H1 (cell line): ENCODE data around the gene KRTAP5-1. TPM values are rescaled to one million over a fixed set of nuclear protein-coding genes. Genes with fewer than 3 reads are reported as not detected.

ENCODE experiments used
- CTCF ChIA-PET: fragments of 300-600 bp; sonication (Branson Sonifier 250); formaldehyde crosslinking; loops from one replicate; lab custom pipeline; 2021; ENCODE audit not compliant: partially characterized antibody; lab: Charles Lee
- POLR2A ChIA-PET: fragments of 300-600 bp; sonication (Branson Sonifier 250); formaldehyde crosslinking; loops from one replicate; lab custom pipeline; 2021; ENCODE audit warnings: inconsistent platforms; ENCODE audit not compliant: partially characterized antibody; lab: Charles Lee
- DNase-seq, 2 experiments: peaks; one replicate each; pipeline versions ENCODE4 v3.0.0 to v3.0.0-alpha.2; 2010 to 2022; ENCODE audit warnings: low spot score in 2 of 2, low read depth in 1 of 2, mixed read lengths in 1 of 2
- FAIRE-seq: peaks from 2 replicates; lab custom pipeline; 2011; peaks lifted over from hg19 to GRCh38; lab: Jason Lieb, UNC
- H2AFZ ChIP-seq: 2 replicates; pipeline ENCODE4 v1.8.1; 2012; ENCODE audit warnings: low read length, inconsistent platforms
- H2AK5ac ChIP-seq: 2 replicates; pipeline ENCODE4 v1.6.1; 2013; ENCODE audit warnings: low read depth, low read length
- H2BK120ac ChIP-seq: replicated peaks from 2 replicates; pipeline ENCODE3; 2013; ENCODE audit warnings: low read depth, low read length, inconsistent platforms
- H2BK12ac ChIP-seq: 2 replicates; pipeline ENCODE4 v1.6.1; 2013; ENCODE audit warnings: low read depth, low read length
- H2BK15ac ChIP-seq: 2 replicates; pipeline ENCODE4 v1.6.1; 2013; ENCODE audit warnings: low read length
- H2BK20ac ChIP-seq: 2 replicates; pipeline ENCODE4 v1.6.1; 2013; ENCODE audit warnings: low read length
- H2BK5ac ChIP-seq: 2 replicates; pipeline ENCODE4 v1.6.1; 2013; ENCODE audit warnings: low read depth, low read length
- H3K14ac ChIP-seq: 2 replicates; pipeline ENCODE4 v1.6.1; 2013; ENCODE audit warnings: inconsistent platforms; ENCODE audit not compliant: insufficient read length
- H3K18ac ChIP-seq: 2 replicates; pipeline ENCODE4 v1.6.1; 2013; ENCODE audit warnings: low read length; ENCODE audit errors: extremely low read depth
- H3K23ac ChIP-seq: 2 replicates; pipeline ENCODE4 v1.6.1; 2013; ENCODE audit warnings: inconsistent platforms; ENCODE audit not compliant: insufficient read length
- H3K23me2 ChIP-seq: 2 replicates; pipeline ENCODE4 v1.6.1; 2013; ENCODE audit warnings: low read depth, low read length
- H3K27ac ChIP-seq: 2 replicates; pipeline ENCODE4 v1.6.1; 2011; ENCODE audit warnings: low read depth, low read length, inconsistent platforms
- H3K27me3 ChIP-seq, 4 experiments: replicated peaks in 1 of 4; 1 replicate in 1 of 4; 2 replicates in 3 of 4; pipeline versions ENCODE4 v1.6.1 to v1.8.1; 2011 to 2013; ENCODE audit warnings: low read length in 3 of 4, mild to moderate bottlenecking in 3 of 4, inconsistent platforms in 2 of 4, mixed read lengths in 2 of 4, moderate library complexity in 1 of 4; ENCODE audit not compliant: control insufficient read depth in 3 of 4, insufficient read depth in 3 of 4; ENCODE audit errors: extremely low read depth in 1 of 4
- H3K36me3 ChIP-seq, 4 experiments: 2 replicates each; pipeline versions ENCODE4 v1.6.1 to v1.8.1; 2011 to 2013; ENCODE audit warnings: mild to moderate bottlenecking in 4 of 4, low read length in 3 of 4, moderate library complexity in 2 of 4, control low read depth in 1 of 4, inconsistent platforms in 1 of 4; ENCODE audit not compliant: insufficient read depth in 4 of 4, control insufficient read depth in 2 of 4
- H3K4ac ChIP-seq: replicated peaks from 2 replicates; pipeline ENCODE3; 2013; ENCODE audit warnings: low read length, low read depth, mixed read lengths, inconsistent platforms; ENCODE audit not compliant: insufficient read length
- H3K4me1 ChIP-seq, 4 experiments: replicated peaks in 1 of 4; 1 replicate in 1 of 4; 2 replicates in 3 of 4; pipeline versions ENCODE4 v1.6.1 to v1.8.1; 2011 to 2013; ENCODE audit warnings: low read length in 3 of 4, inconsistent platforms in 2 of 4, mixed read lengths in 1 of 4; ENCODE audit not compliant: insufficient read depth in 4 of 4, control insufficient read depth in 3 of 4
- H3K4me2 ChIP-seq, 2 experiments: 2 replicates each; pipeline versions ENCODE4 v1.6.1 to v1.8.1; 2011 to 2013; ENCODE audit warnings: low read depth in 2 of 2, low read length in 2 of 2, control low read depth in 1 of 2, inconsistent platforms in 1 of 2, mild to moderate bottlenecking in 1 of 2; ENCODE audit not compliant: insufficient read depth in 1 of 2
- H3K4me3 ChIP-seq, 4 experiments: fragments of 200-600, 300-600 bp in 1 of 4; sonication (generic), shearing (Covaris generic), sonication (Bioruptor Twin) in 1 of 4; 2 replicates each; pipeline versions ENCODE4 v1.5.1 to v1.8.1; 2011 to 2016; ENCODE audit warnings: low read length in 4 of 4, low read depth in 3 of 4, control low read depth in 2 of 4, inconsistent platforms in 2 of 4, mild to moderate bottlenecking in 2 of 4, mixed read lengths in 1 of 4, moderate library complexity in 1 of 4; ENCODE audit not compliant: insufficient read depth in 2 of 4; ENCODE audit errors: extremely low read depth in 1 of 4
- H3K56ac ChIP-seq: replicated peaks from 2 replicates; pipeline ENCODE3; 2013; ENCODE audit warnings: low read depth, mild to moderate bottlenecking, mixed read lengths, low read length, inconsistent platforms; ENCODE audit not compliant: insufficient read length
- H3K79me1 ChIP-seq: 2 replicates; pipeline ENCODE4 v1.6.1; 2013; ENCODE audit warnings: low read depth, low read length, control low read depth
- H3K79me2 ChIP-seq, 2 experiments: 2 replicates each; pipeline versions ENCODE4 v1.6.1 to v1.8.1; 2012 to 2013; ENCODE audit warnings: low read length in 2 of 2, mild to moderate bottlenecking in 2 of 2, inconsistent platforms in 1 of 2; ENCODE audit not compliant: insufficient read depth in 2 of 2, control insufficient read depth in 1 of 2
- H3K9ac ChIP-seq, 4 experiments: replicated peaks in 1 of 4; 1 replicate in 1 of 4; 2 replicates in 3 of 4; pipeline versions ENCODE4 v1.6.1 to v1.8.1; 2011 to 2013; ENCODE audit warnings: low read depth in 3 of 4, low read length in 3 of 4, control low read depth in 2 of 4, mild to moderate bottlenecking in 2 of 4, moderate library complexity in 2 of 4, inconsistent platforms in 1 of 4; ENCODE audit errors: extremely low read depth in 1 of 4
- H3K9me3 ChIP-seq, 2 experiments: 2 replicates each; pipeline versions ENCODE4 v1.6.1 to v1.8.1; 2012 to 2013; ENCODE audit warnings: mild to moderate bottlenecking in 2 of 2, moderate library complexity in 2 of 2, control low read depth in 1 of 2, inconsistent platforms in 1 of 2, low read depth in 1 of 2, low read length in 1 of 2, mixed read lengths in 1 of 2; ENCODE audit not compliant: insufficient read depth in 2 of 2
- H4K20me1 ChIP-seq, 2 experiments: replicated peaks in 1 of 2; 2 replicates each; pipeline versions ENCODE3 to v1.8.1; 2011 to 2013; ENCODE audit warnings: inconsistent platforms in 2 of 2, low read length in 2 of 2, mild to moderate bottlenecking in 1 of 2; ENCODE audit not compliant: insufficient read depth in 2 of 2, control insufficient read depth in 1 of 2
- H4K5ac ChIP-seq: 2 replicates; pipeline ENCODE4 v1.6.1; 2013; ENCODE audit warnings: low read length, low read depth, mixed read lengths, inconsistent platforms; ENCODE audit not compliant: insufficient read length
- H4K8ac ChIP-seq: 2 replicates; pipeline ENCODE4 v1.8.0; 2013; ENCODE audit warnings: mild to moderate bottlenecking, moderate library complexity, low read length, inconsistent platforms; ENCODE audit not compliant: insufficient read depth; ENCODE audit errors: extremely low read depth
- H4K91ac ChIP-seq: replicated peaks from 2 replicates; pipeline ENCODE3; 2013; ENCODE audit warnings: low read length, mixed read lengths, inconsistent platforms; ENCODE audit not compliant: insufficient read length
- EZH2 ChIP-seq: fragments of 200-600 bp; sonication (generic); IDR thresholded peaks from 2 replicates; pipeline ENCODE4 v1.7.1; 2012; ENCODE audit warnings: low read depth, mild to moderate bottlenecking, moderate library complexity, low read length, inconsistent platforms; ENCODE audit not compliant: severe bottlenecking
- FOSL1 ChIP-seq: IDR thresholded peaks from 2 replicates; pipeline ENCODE4 v1.6.1; 2011; ENCODE audit warnings: mild to moderate bottlenecking, low read depth, low read length, moderate library complexity; ENCODE audit not compliant: insufficient read depth
- HDAC6 ChIP-seq: IDR thresholded peaks from one replicate; pipeline ENCODE4 v1.7.1; 2012; ENCODE audit warnings: low read depth, mild to moderate bottlenecking, inconsistent platforms, low read length, moderate library complexity
- MAFK ChIP-seq: IDR thresholded peaks from 2 replicates; pipeline ENCODE4 v1.6.1; 2012; ENCODE audit warnings: low read depth, mild to moderate bottlenecking, improper control_type of control experiment, low read length
- POU5F1 ChIP-seq: IDR thresholded peaks from 2 replicates; pipeline ENCODE4 v1.6.1; 2011; ENCODE audit warnings: low read depth, mild to moderate bottlenecking, low read length, moderate library complexity
- RBBP5 ChIP-seq: IDR thresholded peaks from 2 replicates; pipeline ENCODE4 v1.7.1; 2012; ENCODE audit warnings: low read depth, mild to moderate bottlenecking, inconsistent platforms, low read length, moderate library complexity, borderline replicate concordance
- RXRA ChIP-seq: IDR thresholded peaks from 2 replicates; pipeline ENCODE4 v1.6.1; 2011; ENCODE audit warnings: low read depth, mild to moderate bottlenecking, low read length, moderate library complexity; ENCODE audit not compliant: insufficient read depth
- SIX5 ChIP-seq: IDR thresholded peaks from 2 replicates; pipeline ENCODE4 v1.6.1; 2011; ENCODE audit warnings: mild to moderate bottlenecking, low read depth, low read length
- SP2 ChIP-seq: IDR thresholded peaks from 2 replicates; pipeline ENCODE4 v1.6.1; 2012; ENCODE audit warnings: mild to moderate bottlenecking, low read length, inconsistent platforms
- TAF1 ChIP-seq: IDR thresholded peaks from 2 replicates; pipeline ENCODE4 v1.6.1; 2011; ENCODE audit warnings: mild to moderate bottlenecking, low read depth, low read length
- WGBS, 2 experiments: shearing (Covaris generic) in 1 of 2; methylation state at CpG; one replicate each; pipeline versions ENCODE4 v1.1.6 to v1.1.7; 2013 to 2015; ENCODE audit warnings: low lambda C conversion rate in 2 of 2, mixed read lengths in 2 of 2, inconsistent platforms in 1 of 2, low coverage in 1 of 2, missing lambda C conversion rate in 1 of 2; ENCODE audit not compliant: insufficient replicate concordance in 2 of 2, insufficient coverage in 1 of 2, insufficient read length in 1 of 2; ENCODE audit errors: extremely low coverage in 1 of 2, missing lambda C conversion rate in 1 of 2; 5-methylcytosine and 5-hydroxymethylcytosine counted together
- polyA plus RNA-seq, 7 experiments: library from polyadenylated mRNA; depleted of rRNA in 3 of 7; stranded (reverse) in 5 of 7; unstranded in 2 of 7; fragments of >200 nt in 5 of 7; fragments of 200-250 nt in 2 of 7; gene quantifications; 1 replicate in 5 of 7; 2 replicates in 1 of 7; 4 replicates in 1 of 7; pipeline versions ENCODE4 v1.2.1 to v1.2.3, GENCODE V29; 2011 to 2013; ENCODE audit warnings: missing spikeins in 2 of 7, mixed read lengths in 2 of 7
- total RNA-seq: library from RNA; stranded (reverse); fragmentation: NEBNext Ultra II Directional; extraction: Animal tissue kit (Norgen Biotek cat#: 25700); gene quantifications from 2 replicates; pipeline ENCODE4 v1.2.1, GENCODE V29; 2021
- TF ChIP-seq, protein P1 (sequence below): IDR thresholded peaks from 2 replicates; pipeline ENCODE4 v1.6.1; 2011; ENCODE audit warnings: low read length, improper control_type of control experiment

The KRTAP5-1 gene
- total and polyA plus RNA-seq, 2 of the 8 experiments (the other 6 are each of a cell fraction or from before 2014, with no cell fraction given), result not detected

DNA sequence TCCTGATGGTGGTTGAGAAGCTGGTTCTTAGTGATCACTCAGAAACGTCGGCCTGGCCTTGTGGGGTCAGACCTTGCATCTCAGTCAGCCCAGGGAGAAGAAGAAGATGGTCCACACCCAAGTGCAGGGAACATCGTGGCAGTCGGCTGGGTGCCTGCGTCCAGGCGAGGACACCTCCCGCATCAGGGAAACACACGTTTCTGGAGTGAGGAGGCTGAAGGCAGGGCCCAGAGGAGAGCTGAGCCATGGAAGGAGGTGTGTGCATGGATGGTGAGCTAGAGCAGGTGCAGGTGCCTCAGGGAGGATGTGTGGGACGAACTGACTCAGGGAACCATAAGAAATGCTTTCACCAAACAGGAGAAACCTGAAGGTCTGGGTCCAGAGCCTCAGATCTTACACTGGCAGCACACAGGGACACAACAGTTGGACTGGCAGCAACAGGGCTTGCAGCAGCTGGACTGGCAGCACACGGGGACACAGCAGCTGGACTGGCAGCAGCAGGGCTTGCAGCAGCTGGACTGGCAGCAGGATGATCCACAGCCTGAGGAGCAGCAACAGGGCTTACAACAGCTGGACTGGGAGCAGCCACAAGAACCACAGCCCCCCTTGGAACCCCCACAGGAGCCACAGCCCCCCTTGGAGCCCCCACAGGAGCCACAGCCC lies 12.4 kb upstream of the KRTAP5-1 start:
- Histone ChIP-seq H3K27me3 (peaks cover 0 to 4% (median 0%) of the 10 kb centered on the region in 4 experiments; a peak in 1 of 7 replicates), H3K23me2 (no peaks in the 10 kb centered on the region), H3K4me2 (no peak overlapping the region), H4K8ac (0 out of 2 replicates have a peak overlapping the region, but pooled peaks have one; percentile 18), H2BK120ac (peak overlapping the region; percentile 18), H3K14ac (no peak overlapping the region), H3K36me3 (no peaks in the 10 kb centered on the region), H2AFZ (no peak overlapping the region), H3K79me1 (no peaks in the 10 kb centered on the region), H3K4ac (no peak overlapping the region), H4K5ac (no peak overlapping the region), H4K91ac (peak overlapping the region; percentile 44), H3K4me3 (no peak overlapping the region), H2BK12ac (peak overlapping the region; percentile 99; the same call in 1 of the 2 replicates), H4K20me1 (no peaks in the 10 kb centered on the region), H2BK15ac (peak overlapping the region; percentile 20), H2BK20ac (peak overlapping the region; percentile 4; the same call in 1 of the 2 replicates), H3K9me3 (peaks cover 0 to 4% of the 10 kb centered on the region in 2 experiments; a peak in 1 of 4 replicates), H3K79me2 (no peaks in the 10 kb centered on the region), H3K27ac (no peak overlapping the region), H2BK5ac (no peak overlapping the region; the same call in 1 of the 2 replicates), H2AK5ac (no peak overlapping the region), H3K18ac (peak overlapping the region; percentile 87; the same call in 1 of the 2 replicates), H3K23ac (no peak overlapping the region), H3K56ac (no peak overlapping the region), H3K4me1 (peaks cover 2 to 13% (median 5%) of the 10 kb centered on the region in 4 experiments), H3K9ac (no peak overlapping the region)
- WGBS, 2 experiments, result 81% methylated on average over 10 of the region's 10 CpGs; no CpG with 5 or more reads in 1 of the 2 experiments
- ChIA-PET CTCF (interaction anchor here (1.3 to 7.7 kb wide), 9 partner anchors 12 to 92 kb away, joined by 3 to 95 read pairs (median 22); partner anchors contain the start of gene KRTAP5-5), POLR2A (interaction anchor here (0.8 to 1.4 kb wide), 2 partner anchors 23 to 36 kb away, joined by 3 to 6 read pairs; no protein-coding TSS in a partner anchor)
- no peak for DNase-seq
- FAIRE-seq, result no peak
- TF ChIP-seq SP2 (no peak), HDAC6 (no peak), TAF1 (no peak), POU5F1 (no peak), EZH2 (no peak), RBBP5 (no peak), RXRA (no peak), MAFK (no peak), SIX5 (no peak), FOSL1 (no peak)
- TF ChIP-seq, protein P1, sequence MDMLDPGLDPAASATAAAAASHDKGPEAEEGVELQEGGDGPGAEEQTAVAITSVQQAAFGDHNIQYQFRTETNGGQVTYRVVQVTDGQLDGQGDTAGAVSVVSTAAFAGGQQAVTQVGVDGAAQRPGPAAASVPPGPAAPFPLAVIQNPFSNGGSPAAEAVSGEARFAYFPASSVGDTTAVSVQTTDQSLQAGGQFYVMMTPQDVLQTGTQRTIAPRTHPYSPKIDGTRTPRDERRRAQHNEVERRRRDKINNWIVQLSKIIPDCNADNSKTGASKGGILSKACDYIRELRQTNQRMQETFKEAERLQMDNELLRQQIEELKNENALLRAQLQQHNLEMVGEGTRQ, result no peak
